Aorta (tissue), 5 donors: Measurements from ENCODE around the gene TK2. TPM values are rescaled to one million over a fixed set of nuclear protein-coding genes. Genes with fewer than 3 reads are reported as not detected.

Experiments
- ATAC-seq: fragments of 200-7000 bp; cut with Tn5 transposase; one replicate; pipeline ENCODE4 v1.9.1; 2022; ENCODE audit warnings: moderate library complexity; ENCODE audit not compliant: low FRiP score
- DNase-seq, 2 donors: peaks; one replicate each; pipeline ENCODE4 v3.0.0-alpha.2; 2020
- H3K27ac ChIP-seq, 2 donors: one replicate each; pipeline ENCODE4 v1.5.1; 2013; ENCODE audit warnings: low read length in 2 of 2, mild to moderate bottlenecking in 2 of 2, moderate library complexity in 2 of 2, control low read depth in 1 of 2, inconsistent platforms in 1 of 2, low read depth in 1 of 2
- H3K27me3 ChIP-seq, 2 donors: one replicate each; pipeline ENCODE4 v1.6.1; 2013; ENCODE audit warnings: control low read depth in 1 of 2, low read length in 1 of 2, mild to moderate bottlenecking in 1 of 2, moderate library complexity in 1 of 2; ENCODE audit not compliant: insufficient read depth in 2 of 2, control insufficient read depth in 1 of 2
- H3K36me3 ChIP-seq, 2 donors: one replicate each; pipeline ENCODE4 v1.6.1; 2013; ENCODE audit warnings: control low read depth in 1 of 2, low read length in 1 of 2, mild to moderate bottlenecking in 1 of 2; ENCODE audit not compliant: insufficient read depth in 2 of 2, control insufficient read depth in 1 of 2
- H3K4me1 ChIP-seq, 2 donors: one replicate each; pipeline ENCODE4 v1.6.1; 2013; ENCODE audit warnings: low read length in 2 of 2, control low read depth in 1 of 2, mild to moderate bottlenecking in 1 of 2, moderate library complexity in 1 of 2; ENCODE audit not compliant: insufficient read depth in 2 of 2, control insufficient read depth in 1 of 2
- H3K4me3 ChIP-seq, 2 donors: one replicate each; pipeline ENCODE4 v1.5.1; 2013; ENCODE audit warnings: low read length in 2 of 2, control low read depth in 1 of 2, mild to moderate bottlenecking in 1 of 2
- H3K9me3 ChIP-seq: one replicate; pipeline ENCODE4 v1.6.1; 2013; ENCODE audit warnings: mild to moderate bottlenecking, low read length; ENCODE audit not compliant: control insufficient read depth
- WGBS, 2 donors: extraction: QIAGEN DNeasy Blood & Tissue Kit; methylation state at CpG; one replicate each; pipeline ENCODE4 v1.1.7; 2013; 5-methylcytosine and 5-hydroxymethylcytosine counted together
- intact Hi-C, 2 donors: fragments of 100-400 bp; cut with DNase I; formaldehyde crosslinking; loops; one replicate each; pipeline versions ENCODE4 v1.14.2 to v1.15.0; 2022
- polyA plus RNA-seq, 2 donors: library from polyadenylated mRNA; stranded (reverse); fragments of 200-250 nt; gene quantifications; one replicate each; pipeline ENCODE4 v1.2.3, GENCODE V29; 2013
- total RNA-seq, 2 donors: library from RNA; stranded (reverse); fragmentation: NEBNext Ultra II Directional; extraction: Animal tissue kit (Norgen Biotek cat#: 25700); gene quantifications; one replicate each; pipeline ENCODE4 v1.2.1, GENCODE V29; 2021
- donor health status: healthy with polysubstance abuse.
- donor health status: Bipolar disorder and iron deficiency.
- donor health status: DM: no; HTN: no; CAD: no.
- donor health status: DM: no; HTN: no; CAD: no.
- donor health status: DM: yes; HTN: yes; CAD: no.

Gene TK2
- total and polyA plus RNA-seq, 4 donors, result 18.9 to 43.4 (median 28.9) TPM

- H3K27me3 ChIP-seq, result no peaks in the 10 kb centered on the region
- H3K36me3 ChIP-seq, result peaks cover 0 to 5% of the 10 kb centered on the region in 2 donors
- intact Hi-C loops, result no loop called here
- no peak within 1 kb of the TSS for H3K4me3 ChIP-seq
- no peak within 1 kb of the TSS for H3K27ac ChIP-seq
- no peaks in the 10 kb centered on the region for H3K4me1 ChIP-seq
- H3K9me3 ChIP-seq, result no peaks in the 10 kb centered on the region
- 87 to 90% methylated on average over 54 of the region's 54 CpGs for WGBS, 2 donors
- ATAC-seq (no peak), DNase-seq (no peak)
Measured at GRCh38 chr16:66566051-66566901, 16.4 kb upstream of the TK2 start, which contains the start of gene CMTM1. Gene CMTM1 (plus strand): TSS chr16:66566439. CDS start chr16:66566514, 75 bp downstream.

GRCh38 chr16:66563574-66564334, 13.8 kb upstream of the TK2 start:
- Histone ChIP-seq H3K4me1 (no peaks in the 10 kb centered on the region), H3K27me3 (no peaks in the 10 kb centered on the region), H3K27ac (no peak overlapping the region), H3K4me3 (no peak overlapping the region), H3K36me3 (peaks cover 0 to 5% of the 10 kb centered on the region in 2 donors), H3K9me3 (no peaks in the 10 kb centered on the region)
- WGBS, 2 donors, result 91 to 94% methylated on average over 2 of the region's 2 CpGs
- intact Hi-C loops, result no loop called here
- ATAC-seq (no peak), DNase-seq (no peak)

- intact Hi-C loops, result no loop called here
Measured at GRCh38 chr16:66562986-66563385, 13.1 kb upstream of the TK2 start.

GRCh38 chr16:66562409-66562808, 12.5 kb upstream of the TK2 start:
- intact Hi-C loops, result no loop called here
- no peak overlapping the region for H3K27ac ChIP-seq
- H3K9me3 ChIP-seq, result no peaks in the 10 kb centered on the region
- no peaks in the 10 kb centered on the region for H3K4me1 ChIP-seq
- H3K27me3 ChIP-seq, result no peaks in the 10 kb centered on the region
- H3K36me3 ChIP-seq, result peaks cover 0 to 5% of the 10 kb centered on the region in 2 donors
- DNase-seq, result no peak
- ATAC-seq, result no peak
- no peak overlapping the region for H3K4me3 ChIP-seq
- 79 to 88% methylated on average over 1 of the region's 1 CpG for WGBS, 2 donors

More at GRCh38 chr16:66562986-66563385, 13.1 kb upstream of the TK2 start:
- Histone ChIP-seq H3K36me3 (peaks cover 0 to 5% of the 10 kb centered on the region in 2 donors), H3K27ac (no peak overlapping the region), H3K9me3 (no peaks in the 10 kb centered on the region), H3K4me3 (no peak overlapping the region), H3K27me3 (no peaks in the 10 kb centered on the region), H3K4me1 (no peaks in the 10 kb centered on the region)
- 94 to 96% methylated on average over 2 of the region's 2 CpGs for WGBS, 2 donors
- DNase-seq (no peak), ATAC-seq (no peak)

GRCh38 chr16:66561381-66562080, 11.6 kb upstream of the TK2 start:
- DNase-seq (no peak), ATAC-seq (no peak)
- 94 to 98% methylated on average over 3 of the region's 3 CpGs for WGBS, 2 donors
- Histone ChIP-seq H3K4me1 (no peaks in the 10 kb centered on the region), H3K27ac (no peak overlapping the region), H3K36me3 (peaks cover 0 to 4% of the 10 kb centered on the region in 2 donors), H3K27me3 (no peaks in the 10 kb centered on the region), H3K9me3 (no peaks in the 10 kb centered on the region), H3K4me3 (no peak overlapping the region)
- intact Hi-C loops, result no loop called here

- Histone ChIP-seq H3K4me1 (peaks cover 0 to 3% of the 10 kb centered on the region in 2 donors), H3K27me3 (no peaks in the 10 kb centered on the region), H3K36me3 (no peaks in the 10 kb centered on the region), H3K4me3 (no peak overlapping the region), H3K27ac (no peak overlapping the region), H3K9me3 (no peaks in the 10 kb centered on the region)
- no peak for ATAC-seq
- intact Hi-C loops, result no loop called here
- no peak for DNase-seq
- 79 to 90% methylated on average over 1 of the region's 1 CpG for WGBS, 2 donors
Measured at GRCh38 chr16:66560107-66560506, 10.2 kb upstream of the TK2 start.

- no peak overlapping the region for H3K4me3 ChIP-seq
- no peaks in the 10 kb centered on the region for H3K9me3 ChIP-seq
- H3K36me3 ChIP-seq, result no peaks in the 10 kb centered on the region
- ATAC-seq (no peak), DNase-seq (no peak)
- H3K4me1 ChIP-seq, result peaks cover 3 to 5% of the 10 kb centered on the region in 2 donors
- intact Hi-C loops, result loop anchor here in 1 of 2 donors (5.0 kb wide), 2 partner anchors 37 to 72 kb away; no protein-coding TSS in a partner anchor
- H3K27ac ChIP-seq, result no peak overlapping the region
- 89 to 90% methylated on average over 6 of the region's 6 CpGs for WGBS, 2 donors
- no peaks in the 10 kb centered on the region for H3K27me3 ChIP-seq
Measured at GRCh38 chr16:66554495-66554894, 4.6 kb upstream of the TK2 start.

GRCh38 chr16:66554021-66554420, 4.1 kb upstream of the TK2 start:
- H3K36me3 ChIP-seq, result no peaks in the 10 kb centered on the region
- no peak overlapping the region for H3K4me3 ChIP-seq
- no peaks in the 10 kb centered on the region for H3K9me3 ChIP-seq
- no peak overlapping the region for H3K27ac ChIP-seq
- DNase-seq (no peak), ATAC-seq (no peak)
- intact Hi-C loops, result loop anchor here in 1 of 2 donors (5.0 kb wide), 2 partner anchors 37 to 72 kb away; no protein-coding TSS in a partner anchor
- 91 to 92% methylated on average over 3 of the region's 3 CpGs for WGBS, 2 donors
- H3K27me3 ChIP-seq, result no peaks in the 10 kb centered on the region
- H3K4me1 ChIP-seq, result peaks cover 3 to 5% of the 10 kb centered on the region in 2 donors
